HUES6 (cell line): ENCODE results near the gene AMN.
"Not testable (repeated sequence)": the region's sequence is repeated elsewhere in the genome, so short reads cannot be mapped to it uniquely, and the experiment has no call there.

Experiments used
- H3K27ac ChIP-seq: 2 replicates; pipeline ENCODE4 v1.7.0; 2013; ENCODE audit warnings: low read depth, mild to moderate bottlenecking, low read length, inconsistent platforms
- H3K27me3 ChIP-seq: 2 replicates; pipeline ENCODE4 v1.6.1; 2013; ENCODE audit warnings: low read length; ENCODE audit not compliant: control insufficient read depth, insufficient read depth
- H3K36me3 ChIP-seq: 2 replicates; pipeline ENCODE4 v1.6.1; 2013; ENCODE audit warnings: low read length; ENCODE audit not compliant: control insufficient read depth, insufficient read depth
- H3K4me1 ChIP-seq: 2 replicates; pipeline ENCODE4 v1.6.1; 2013; ENCODE audit warnings: low read length; ENCODE audit not compliant: control insufficient read depth, insufficient read depth
- H3K4me3 ChIP-seq: 2 replicates; pipeline ENCODE4 v1.5.1; 2013; ENCODE audit warnings: low read depth, low read length
- H3K9ac ChIP-seq: one replicate; pipeline ENCODE4 v1.6.1; 2013; ENCODE audit warnings: mild to moderate bottlenecking, low read length
- H3K9me3 ChIP-seq: 2 replicates; pipeline ENCODE4 v1.6.1; 2013; ENCODE audit warnings: low read depth, low read length; ENCODE audit not compliant: control insufficient read depth, insufficient read depth

The AMN gene

GRCh38 chr14:102922490-102923200, at the start of gene AMN:
Gene AMN (plus strand): TSS chr14:102922663. CDS start chr14:102922689, 26 bp downstream.
- no peak within 1 kb of the TSS for H3K27ac ChIP-seq
- H3K4me1 ChIP-seq = peaks cover 21% of the 10 kb centered on the region
- H3K9ac ChIP-seq = no peak within 1 kb of the TSS
- peak within 1 kb of the TSS; percentile 65 for H3K4me3 ChIP-seq
- no peaks in the 10 kb centered on the region for H3K9me3 ChIP-seq
- peaks cover 76% of the 10 kb centered on the region for H3K27me3 ChIP-seq
- H3K36me3 ChIP-seq = no peaks in the 10 kb centered on the region

- H3K27me3 ChIP-seq = no peaks in the 10 kb centered on the region
- H3K4me3 ChIP-seq = no peak overlapping the region
- H3K9ac ChIP-seq = no peak overlapping the region
- no peak overlapping the region for H3K27ac ChIP-seq
- H3K4me1 ChIP-seq = no peaks in the 10 kb centered on the region
- peaks cover 29% of the 10 kb centered on the region for H3K36me3 ChIP-seq
- H3K9me3 ChIP-seq = no peaks in the 10 kb centered on the region
These were observed 49.3 kb upstream of the AMN start for GRCh38 chr14:102873131-102873530.

GRCh38 chr14:102873546-102874061, 48.9 kb upstream of the AMN start:
- H3K4me1 ChIP-seq = no peaks in the 10 kb centered on the region
- H3K36me3 ChIP-seq = peaks cover 29% of the 10 kb centered on the region
- H3K9me3 ChIP-seq = no peaks in the 10 kb centered on the region
- no peak overlapping the region for H3K4me3 ChIP-seq
- no peak overlapping the region for H3K27ac ChIP-seq
- H3K9ac ChIP-seq = no peak overlapping the region
- no peaks in the 10 kb centered on the region for H3K27me3 ChIP-seq

GRCh38 chr14:102875652-102876051, 46.8 kb upstream of the AMN start:
- H3K9ac ChIP-seq = no peak overlapping the region
- no peaks in the 10 kb centered on the region for H3K9me3 ChIP-seq
- no peak overlapping the region for H3K27ac ChIP-seq
- peaks cover 28% of the 10 kb centered on the region for H3K36me3 ChIP-seq
- H3K4me3 ChIP-seq = no peak overlapping the region
- H3K27me3 ChIP-seq = no peaks in the 10 kb centered on the region
- H3K4me1 ChIP-seq = no peaks in the 10 kb centered on the region

GRCh38 chr14:102877511-102877910, 45.0 kb upstream of the AMN start:
- H3K27ac ChIP-seq, H3K4me1 ChIP-seq, H3K9me3 ChIP-seq, H3K9ac ChIP-seq, H3K27me3 ChIP-seq, H3K4me3 ChIP-seq: not testable (repeated sequence)
- peaks cover 20% of the 10 kb centered on the region for H3K36me3 ChIP-seq

GRCh38 chr14:102878174-102878969, 44.1 kb upstream of the AMN start:
- Histone ChIP-seq H3K9ac (no peak overlapping the region), H3K9me3 (no peaks in the 10 kb centered on the region), H3K4me3 (no peak overlapping the region), H3K36me3 (peaks cover 16% of the 10 kb centered on the region), H3K4me1 (no peaks in the 10 kb centered on the region), H3K27me3 (no peaks in the 10 kb centered on the region), H3K27ac (no peak overlapping the region)

GRCh38 chr14:102878970-102879460, 43.4 kb upstream of the AMN start:
- Histone ChIP-seq H3K4me1 (no peaks in the 10 kb centered on the region), H3K27me3 (no peaks in the 10 kb centered on the region), H3K4me3 (no peak overlapping the region), H3K9ac (no peak overlapping the region), H3K27ac (no peak overlapping the region), H3K36me3 (peaks cover 16% of the 10 kb centered on the region), H3K9me3 (no peaks in the 10 kb centered on the region)

GRCh38 chr14:102882226-102882906, 40.1 kb upstream of the AMN start:
- Histone ChIP-seq H3K4me3 (no peak overlapping the region), H3K27me3 (no peaks in the 10 kb centered on the region), H3K4me1 (no peaks in the 10 kb centered on the region), H3K27ac (no peak overlapping the region), H3K9me3 (no peaks in the 10 kb centered on the region), H3K36me3 (peaks cover 5% of the 10 kb centered on the region), H3K9ac (no peak overlapping the region)

- Histone ChIP-seq H3K9me3 (no peaks in the 10 kb centered on the region), H3K27me3 (no peaks in the 10 kb centered on the region), H3K36me3 (0 out of 2 replicates have a peak, but pooled peaks cover 4% of the 10 kb centered on the region), H3K4me3 (no peak overlapping the region), H3K4me1 (no peaks in the 10 kb centered on the region), H3K27ac (no peak overlapping the region), H3K9ac (no peak overlapping the region)
These were observed 39.3 kb upstream of the AMN start for GRCh38 chr14:102883089-102883541.

- Histone ChIP-seq H3K27ac (no peak overlapping the region), H3K9me3 (no peaks in the 10 kb centered on the region), H3K27me3 (no peaks in the 10 kb centered on the region), H3K36me3 (0 out of 2 replicates have a peak, but pooled peaks cover 4% of the 10 kb centered on the region), H3K4me3 (no peak overlapping the region), H3K4me1 (no peaks in the 10 kb centered on the region), H3K9ac (no peak overlapping the region)
These were observed 38.9 kb upstream of the AMN start for GRCh38 chr14:102883554-102883953.
